ENCODE results near the gene NCK2.

NCK2 gene

DNA sequence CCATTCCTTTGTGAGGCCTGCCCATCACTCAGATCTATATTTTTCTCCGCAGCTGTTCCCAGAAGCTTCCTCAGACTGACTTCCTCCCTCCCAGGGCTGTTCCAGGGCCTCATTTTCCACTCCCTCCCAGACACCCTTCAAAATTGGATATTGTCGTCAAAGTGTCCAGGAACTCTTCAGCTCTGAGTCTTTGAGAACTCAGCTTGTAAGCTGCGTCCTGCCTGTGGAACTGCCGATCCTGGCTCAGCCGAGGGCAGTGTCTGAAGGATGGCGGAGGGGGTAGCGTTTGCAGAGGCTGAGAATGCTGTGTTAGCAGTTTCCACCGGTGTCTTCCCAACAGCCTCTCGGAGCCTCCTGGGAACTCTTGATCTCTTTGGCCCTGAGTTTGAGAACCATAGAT lies 27.1 kb downstream of the NCK2 start:
- DNase-seq (ENCODE audit: extremely low read depth, low read depth) = no peak
- TF ChIP-seq CTCF (IDR thresholded peaks at IDR 0.05; ENCODE audit: low read depth, low read length) = no peak

DNA sequence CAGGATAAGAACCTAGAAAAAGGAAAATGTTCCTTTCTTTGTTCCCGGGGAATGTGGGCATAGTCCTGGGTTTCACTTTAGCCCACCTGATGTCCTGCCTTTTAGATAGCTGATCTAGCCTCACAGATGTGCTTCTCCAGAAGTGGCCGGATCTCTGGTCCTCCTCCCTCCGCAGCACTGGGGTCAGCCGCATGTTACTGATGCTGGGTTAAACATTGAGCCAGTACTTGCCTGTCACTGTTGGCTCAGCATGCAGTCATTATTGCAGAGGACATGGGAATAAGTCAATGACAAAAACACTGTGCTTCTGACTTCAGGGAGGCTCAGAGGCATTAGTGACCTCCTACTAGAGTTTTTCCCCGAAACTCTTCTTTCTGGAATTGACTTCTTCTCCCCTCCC lies 27.6 kb downstream of the NCK2 start:
- TF ChIP-seq CTCF (IDR thresholded peaks at IDR 0.05; ENCODE audit: low read depth, low read length) = no peak
- DNase-seq (ENCODE audit: extremely low read depth, low read depth) = no peak

DNA sequence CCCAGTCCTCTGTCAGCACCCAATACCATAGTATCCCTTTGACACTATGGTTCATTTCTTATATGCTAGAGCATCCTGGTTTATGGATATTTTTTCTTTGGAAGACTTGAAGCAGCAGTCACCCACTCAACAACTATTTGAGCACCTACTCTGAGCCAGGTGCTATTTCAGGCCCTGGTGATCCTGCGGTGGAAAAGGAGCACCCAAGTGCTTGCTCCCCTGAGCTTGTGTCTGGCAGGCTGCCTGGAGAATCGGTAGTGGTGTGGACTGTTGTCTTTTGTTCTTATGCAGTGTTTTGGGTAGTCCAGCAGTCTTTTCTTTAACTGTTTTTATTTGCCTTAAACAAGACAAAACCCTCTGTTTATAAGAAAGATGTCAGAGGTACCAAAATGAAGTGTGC lies 28.9 kb downstream of the NCK2 start:
- no peak for TF ChIP-seq CTCF (IDR thresholded peaks at IDR 0.05; ENCODE audit: low read depth, low read length)

DNA sequence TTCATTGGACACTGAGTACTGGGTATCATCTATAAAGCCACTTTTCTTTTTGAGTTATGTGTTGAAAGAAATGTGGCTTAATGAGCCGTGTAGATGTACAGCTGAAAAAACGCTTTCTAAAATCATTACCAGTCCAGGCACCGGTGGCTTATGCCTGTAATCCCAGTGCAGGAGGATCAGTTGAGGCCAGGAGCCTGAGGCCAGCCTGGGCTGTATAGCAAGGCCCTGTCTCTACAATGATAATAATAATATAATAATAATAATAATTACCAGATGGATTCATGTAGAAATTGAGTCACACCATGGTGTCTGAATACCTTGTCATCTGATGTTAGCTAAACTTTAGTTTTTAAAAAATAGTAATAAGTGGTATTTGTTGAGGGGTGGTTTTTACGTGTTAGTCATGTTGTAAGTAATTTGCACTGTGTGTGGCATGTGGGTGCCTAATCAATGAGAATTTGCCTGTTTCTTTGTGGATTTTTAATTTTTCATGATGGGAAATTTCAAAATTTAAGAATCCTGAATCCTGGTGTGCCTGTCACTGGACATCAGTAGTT lies 30.1 kb downstream of the NCK2 start:
- DNase-seq (ENCODE audit: extremely low read depth, low read depth) = no peak
- no peak for TF ChIP-seq CTCF (IDR thresholded peaks at IDR 0.05; ENCODE audit: low read depth, low read length)

More for the DNA sequence above, 28.9 kb downstream of the NCK2 start:
- no peak for DNase-seq (ENCODE audit: extremely low read depth, low read depth)

DNA sequence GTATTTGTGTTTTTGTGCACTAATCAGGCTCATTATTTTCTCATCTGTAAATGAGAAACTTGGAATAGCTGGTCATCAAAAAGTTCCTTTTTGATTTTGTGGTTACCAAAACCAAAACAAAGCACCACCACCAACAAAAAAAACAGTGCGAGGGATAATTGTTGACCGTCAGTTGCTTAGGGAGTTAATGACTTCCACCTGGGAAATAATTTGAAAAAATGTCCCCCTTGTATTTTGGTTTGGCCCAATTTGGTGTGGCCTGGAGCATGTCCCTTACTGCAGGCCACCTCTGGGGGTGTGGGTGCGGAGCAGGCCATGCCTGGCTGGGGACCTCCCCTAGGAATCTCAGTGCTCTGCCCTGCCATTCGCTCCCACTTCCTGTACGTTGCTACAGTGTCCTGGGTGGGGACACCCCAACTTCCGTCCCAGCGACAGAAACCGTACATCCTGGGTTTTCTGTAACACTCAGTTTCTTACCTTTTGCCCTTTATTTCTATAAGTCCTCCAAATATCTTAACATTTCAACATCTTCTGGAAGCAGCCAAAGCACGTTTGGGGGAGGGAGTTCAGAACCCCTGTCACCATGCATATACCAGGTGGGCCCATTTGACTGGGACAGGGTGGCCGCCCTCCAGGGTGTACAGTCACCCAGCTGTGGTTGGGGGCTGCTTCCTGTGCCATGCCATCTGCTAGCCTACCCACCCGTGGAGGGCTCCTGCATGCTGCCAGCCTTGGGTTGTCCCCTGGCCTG lies 31.3 kb downstream of the NCK2 start:
- no peak for TF ChIP-seq CTCF (IDR thresholded peaks at IDR 0.05; ENCODE audit: low read depth, low read length)

GRCh38 chr2:105776560-105776928 lies 31.8 kb downstream of the NCK2 start:
- no peak for TF ChIP-seq CTCF (IDR thresholded peaks at IDR 0.05; ENCODE audit: low read depth, low read length)

More for the DNA sequence above, 31.3 kb downstream of the NCK2 start:
- peak; percentile 12 for DNase-seq (ENCODE audit: extremely low read depth, low read depth)

GRCh38 chr2:105777031-105777482 lies 32.3 kb downstream of the NCK2 start:
- TF ChIP-seq CTCF (IDR thresholded peaks at IDR 0.05; ENCODE audit: low read depth, low read length) = no peak
- DNase-seq (ENCODE audit: extremely low read depth, low read depth) = no peak

More at GRCh38 chr2:105776560-105776928, 31.8 kb downstream of the NCK2 start:
- DNase-seq (ENCODE audit: extremely low read depth, low read depth) = no peak

Data from AG09319 (cell line).